ENCODE results near the gene PIP4K2A. TPM values are rescaled to one million over a fixed set of nuclear protein-coding genes. Genes with fewer than 3 reads are reported as not detected.

The PIP4K2A gene
- total and polyA plus RNA-seq, 5 experiments from 2014 or later = 54.3 to 169 (median 77.5) TPM

DNA sequence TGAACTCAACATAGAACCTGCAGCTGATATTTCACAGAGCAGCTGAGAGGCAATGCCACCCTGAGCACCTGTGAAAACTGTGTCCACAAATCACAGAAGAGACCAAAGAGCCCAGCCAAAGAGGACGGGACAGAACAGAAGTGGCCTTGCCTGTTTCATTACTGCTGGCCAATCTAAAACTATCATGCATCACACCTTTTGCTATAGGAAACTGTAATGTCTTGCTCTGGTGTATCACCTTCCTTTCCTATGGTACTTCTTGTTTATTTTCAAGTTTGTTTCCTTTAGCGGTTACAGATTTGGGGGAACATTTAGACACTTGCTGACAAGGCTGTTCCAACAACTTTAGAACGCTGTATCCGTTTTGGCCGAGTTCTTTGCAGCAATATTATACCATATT, 80.3 kb downstream of the PIP4K2A start:
- Mint-ChIP-seq H3K27ac (peak overlapping the region in 9 of 10 donors; percentile 11 to 97 (median 85)), H3K9me3 (peaks cover 0 to 8% (median 0%) of the 10 kb centered on the region in 9 donors), H3K4me3 (peak overlapping the region in 9 of 10 donors; percentile 2 to 71 (median 34)), H3K4me1 (peaks cover 48 to 99% (median 95%) of the 10 kb centered on the region in 4 donors), H3K36me3 (peaks cover 9 to 14% (median 13%) of the 10 kb centered on the region in 3 donors), H3K27me3 (no peaks in the 10 kb centered on the region)
- no peak for ATAC-seq
- POLR2A ChIA-PET = interaction anchor here (1.1 to 6.6 kb wide), 4 partner anchors 12 to 79 kb away, joined by 3 to 33 read pairs (median 16); no protein-coding TSS in a partner anchor
- no peak for DNase-seq

DNA sequence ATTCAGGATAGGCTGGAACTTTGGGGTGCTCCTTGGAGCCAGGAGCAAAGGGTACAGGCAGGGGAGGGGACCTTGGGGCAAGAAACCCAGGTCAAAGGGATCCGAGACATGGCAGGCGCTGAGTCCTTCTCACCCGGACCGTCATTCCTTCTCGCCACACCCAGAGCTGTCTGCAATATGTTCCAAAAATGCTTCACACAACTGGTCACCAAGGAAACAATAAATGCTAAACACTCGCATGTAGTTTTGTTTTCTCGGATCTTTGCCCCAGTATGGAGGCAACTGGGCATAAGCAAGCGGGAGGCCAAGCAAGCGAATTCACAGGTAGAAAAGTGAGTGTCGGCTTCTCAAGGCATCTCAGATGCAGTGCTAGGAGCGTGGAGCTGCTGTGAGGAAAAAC, 80.8 kb downstream of the PIP4K2A start:
- Mint-ChIP-seq H3K27ac (peak overlapping the region; percentile 11 to 97 (median 85)), H3K9me3 (peaks cover 0 to 8% (median 0%) of the 10 kb centered on the region in 9 donors), H3K4me1 (peaks cover 49 to 99% (median 95%) of the 10 kb centered on the region in 4 donors), H3K27me3 (no peaks in the 10 kb centered on the region), H3K36me3 (peaks cover 9 to 14% (median 13%) of the 10 kb centered on the region in 3 donors), H3K4me3 (peak overlapping the region in 7 of 10 donors; percentile 8 to 71 (median 34))
- ATAC-seq (no peak), DNase-seq (no peak)
- POLR2A ChIA-PET = interaction anchor here (1.0 to 6.6 kb wide), 5 partner anchors 10 to 79 kb away, joined by 3 to 33 read pairs (median 4); no protein-coding TSS in a partner anchor

DNA sequence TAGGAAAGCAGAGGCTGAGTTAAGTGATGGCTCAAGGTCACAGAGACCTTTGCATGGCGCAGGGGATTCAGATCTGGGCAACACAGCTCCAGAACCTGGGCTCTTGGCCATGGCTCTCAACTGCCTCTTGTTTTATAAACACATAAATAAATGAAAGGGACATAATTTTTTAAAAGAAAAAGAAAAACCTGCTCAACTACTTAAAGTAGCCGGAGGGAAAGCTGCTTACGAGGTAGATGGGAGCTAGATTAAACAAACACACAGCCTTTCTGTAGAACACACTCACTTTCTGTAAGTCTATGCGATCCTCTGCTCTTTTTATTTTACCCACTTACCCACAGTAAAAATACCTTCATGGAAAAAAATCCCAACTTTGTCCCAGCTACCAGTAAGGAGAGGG, 81.3 kb downstream of the PIP4K2A start:
- ATAC-seq (no peak), DNase-seq (no peak)
- H3K4me3 Mint-ChIP-seq = peak overlapping the region in 3 of 10 donors; percentile 10 to 49 (median 12)
- POLR2A ChIA-PET = interaction anchor here (1.0 to 6.6 kb wide), 4 partner anchors 10 to 80 kb away, joined by 3 to 33 read pairs (median 17); no protein-coding TSS in a partner anchor
- H3K27ac Mint-ChIP-seq = peak overlapping the region; percentile 44 to 97 (median 85)
- H3K9me3 Mint-ChIP-seq = peaks cover 0 to 8% (median 0%) of the 10 kb centered on the region in 9 donors
- H3K36me3 Mint-ChIP-seq = peaks cover 9 to 14% (median 13%) of the 10 kb centered on the region in 3 donors
- no peaks in the 10 kb centered on the region for H3K27me3 Mint-ChIP-seq
- peaks cover 50 to 99% (median 95%) of the 10 kb centered on the region in 4 donors for H3K4me1 Mint-ChIP-seq

DNA sequence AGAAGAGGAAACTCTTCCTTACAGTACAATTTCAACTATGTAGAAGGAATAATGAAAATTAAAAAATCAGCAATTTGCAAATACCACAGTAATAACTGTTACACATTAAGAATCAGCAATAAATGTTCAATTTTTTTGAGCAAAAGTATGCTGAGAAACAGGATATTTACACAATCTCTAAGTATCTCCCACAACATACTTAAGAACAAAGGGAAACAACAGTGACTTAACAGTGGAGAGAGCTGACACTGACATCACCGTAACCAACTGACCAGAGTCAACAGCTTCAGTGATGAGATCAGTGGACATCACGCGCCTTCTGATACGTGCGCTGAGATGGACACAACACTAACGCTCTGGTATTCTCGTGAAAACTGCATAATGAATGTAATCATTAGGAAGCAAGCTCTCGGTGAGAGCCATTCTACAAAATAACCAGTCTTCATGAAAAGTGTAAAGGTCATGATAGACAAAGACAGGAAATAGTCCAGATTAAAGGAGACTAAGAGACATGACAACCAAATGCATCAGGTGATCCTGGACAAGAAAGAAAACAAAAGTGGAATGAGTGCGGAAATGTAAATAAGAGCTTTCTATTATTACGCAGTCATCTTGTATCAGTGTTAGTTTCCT, 82.6 kb downstream of the PIP4K2A start:
- peak overlapping the region; percentile 57 to 98 (median 94) for H3K27ac Mint-ChIP-seq
- DNase-seq = no peak
- POLR2A ChIA-PET = interaction anchor here (0.7 to 6.6 kb wide), 8 partner anchors 9 to 198 kb away, joined by 3 to 33 read pairs (median 4); no protein-coding TSS in a partner anchor
- H3K9me3 Mint-ChIP-seq = peaks cover 0 to 8% (median 0%) of the 10 kb centered on the region in 9 donors
- no peaks in the 10 kb centered on the region for H3K27me3 Mint-ChIP-seq
- peak overlapping the region in 9 of 10 donors; percentile 6 to 73 (median 26) for H3K4me3 Mint-ChIP-seq
- peaks cover 9 to 14% (median 9%) of the 10 kb centered on the region in 3 donors for H3K36me3 Mint-ChIP-seq
- H3K4me1 Mint-ChIP-seq = peaks cover 45 to 98% (median 93%) of the 10 kb centered on the region in 4 donors
- no peak for ATAC-seq

DNA sequence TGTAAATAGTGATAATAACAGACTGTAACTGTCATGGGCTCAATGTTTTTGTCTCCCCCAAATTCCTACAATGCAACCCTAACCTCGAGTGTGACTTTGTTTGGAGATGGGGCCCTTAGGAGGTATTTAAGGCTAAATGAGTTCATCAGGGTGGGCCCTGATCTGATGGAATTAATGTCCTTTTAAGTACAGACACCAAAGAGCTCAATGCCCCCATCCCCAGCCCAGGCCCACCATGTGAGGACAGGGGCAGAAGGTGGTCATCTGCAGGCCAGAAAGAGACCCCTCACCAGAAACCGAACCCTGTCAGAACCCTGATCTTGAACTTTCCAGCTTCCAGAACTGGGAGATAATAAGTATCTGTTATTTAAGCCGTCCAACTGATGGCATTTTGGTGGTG, 83.2 kb downstream of the PIP4K2A start:
- peaks cover 43 to 98% (median 93%) of the 10 kb centered on the region in 4 donors for H3K4me1 Mint-ChIP-seq
- POLR2A ChIA-PET = interaction anchor here (0.9 to 6.6 kb wide), 8 partner anchors 9 to 628 kb away, joined by 3 to 33 read pairs (median 8); partner anchors contain the start of gene DNAJC1
- no peak for ATAC-seq
- H3K36me3 Mint-ChIP-seq = peaks cover 5 to 10% (median 9%) of the 10 kb centered on the region in 3 donors
- peaks cover 0 to 8% (median 0%) of the 10 kb centered on the region in 9 donors for H3K9me3 Mint-ChIP-seq
- DNase-seq = no peak
- peak overlapping the region in 6 of 10 donors; percentile 73 to 89 (median 85) for H3K4me3 Mint-ChIP-seq
- peak overlapping the region; percentile 75 to 98 (median 94) for H3K27ac Mint-ChIP-seq
- H3K27me3 Mint-ChIP-seq = no peaks in the 10 kb centered on the region

DNA sequence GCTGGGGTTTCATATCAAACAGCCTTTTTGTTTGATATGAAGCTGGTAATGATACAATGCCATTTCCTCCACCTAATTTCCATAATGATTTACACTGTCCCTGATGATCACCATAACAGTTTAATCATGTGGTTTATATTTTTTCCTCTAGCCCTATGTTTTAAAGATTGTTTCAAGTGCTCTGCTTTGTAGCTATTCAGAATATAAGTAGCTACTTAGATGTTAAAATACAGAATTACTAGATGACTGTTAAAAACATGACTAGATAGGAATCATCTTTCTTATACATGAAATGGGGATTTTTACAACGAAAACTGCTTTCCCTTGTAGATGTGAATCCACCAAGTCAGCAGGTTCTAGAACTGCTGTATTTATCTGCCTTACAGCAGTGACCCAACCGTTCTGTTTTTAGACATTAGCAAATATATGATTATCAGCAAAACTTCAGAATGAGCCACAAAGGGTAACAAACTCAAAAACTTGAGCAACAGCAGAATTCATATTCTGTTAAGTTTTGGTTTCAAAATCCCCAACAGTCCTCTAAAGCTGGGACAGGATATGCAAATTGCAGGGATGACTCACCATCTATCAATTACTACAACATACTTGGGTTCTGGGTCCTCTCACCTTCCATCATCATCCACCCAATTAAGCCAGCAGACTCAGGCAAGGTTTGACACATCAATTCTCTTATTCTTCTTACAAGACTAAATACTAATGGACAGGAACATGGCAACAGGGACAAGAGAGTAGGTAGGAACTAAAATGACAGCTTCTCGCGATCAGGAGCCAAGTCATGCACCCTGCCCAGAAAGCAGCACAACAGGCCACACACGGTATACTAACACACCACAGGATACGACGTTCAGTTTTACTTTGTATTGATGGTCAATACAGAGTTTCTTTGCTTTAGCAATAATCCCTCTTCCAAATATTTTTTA, 83.9 kb downstream of the PIP4K2A start:
- Mint-ChIP-seq H3K27me3 (no peaks in the 10 kb centered on the region), H3K36me3 (peaks cover under 1 to 8% (median 4%) of the 10 kb centered on the region in 3 donors), H3K27ac (peak overlapping the region; percentile 75 to 98 (median 94)), H3K9me3 (peaks cover 0 to 4% (median 0%) of the 10 kb centered on the region in 9 donors), H3K4me3 (peak overlapping the region; percentile 62 to 89 (median 84)), H3K4me1 (peaks cover 44 to 98% (median 93%) of the 10 kb centered on the region in 4 donors)
- DNase-seq (peak in 3 of 10 donors; percentile 42 to 56 (median 52)), ATAC-seq (peak; percentile 83 to 90)
- POLR2A ChIA-PET = interaction anchor here (0.6 to 6.6 kb wide), 12 partner anchors 9 to 1096 kb away, joined by 3 to 33 read pairs (median 3); partner anchors contain the start of genes DNAJC1, MLLT10 and PIP4K2A

DNA sequence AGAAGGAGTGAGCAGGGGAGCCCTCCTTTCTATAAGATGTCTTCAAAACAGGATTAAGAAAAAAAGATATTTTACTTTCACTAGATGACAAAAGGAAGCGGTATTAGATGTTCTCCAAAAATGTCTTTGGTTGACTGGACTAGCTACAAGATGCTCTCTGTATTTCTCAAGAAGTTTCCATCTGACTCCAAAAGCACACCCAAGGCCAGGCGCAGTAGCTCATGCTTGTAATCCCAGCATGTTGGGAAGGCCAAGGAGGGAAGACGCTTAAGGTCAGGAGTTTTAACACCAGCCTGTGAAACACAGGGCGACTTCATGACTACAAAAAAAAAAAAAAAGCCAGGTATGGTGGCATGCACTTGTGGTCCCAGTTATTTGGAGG, 84.5 kb downstream of the PIP4K2A start:
- POLR2A ChIA-PET = interaction anchor here (0.6 to 6.6 kb wide), 12 partner anchors 10 to 1096 kb away, joined by 3 to 33 read pairs (median 3); partner anchors contain the start of genes MLLT10 and PIP4K2A
- ATAC-seq (peak in 1 of 2 donors; percentile 11), DNase-seq (no peak)
- peak overlapping the region; percentile 75 to 98 (median 94) for H3K27ac Mint-ChIP-seq
- no peaks in the 10 kb centered on the region for H3K27me3 Mint-ChIP-seq
- H3K36me3 Mint-ChIP-seq = peaks cover 0 to 4% (median 0%) of the 10 kb centered on the region in 3 donors
- peaks cover 38 to 98% (median 92%) of the 10 kb centered on the region in 4 donors for H3K4me1 Mint-ChIP-seq
- peak overlapping the region; percentile 62 to 89 (median 84) for H3K4me3 Mint-ChIP-seq
- H3K9me3 Mint-ChIP-seq = peaks cover 0 to 3% (median 0%) of the 10 kb centered on the region in 9 donors

DNA sequence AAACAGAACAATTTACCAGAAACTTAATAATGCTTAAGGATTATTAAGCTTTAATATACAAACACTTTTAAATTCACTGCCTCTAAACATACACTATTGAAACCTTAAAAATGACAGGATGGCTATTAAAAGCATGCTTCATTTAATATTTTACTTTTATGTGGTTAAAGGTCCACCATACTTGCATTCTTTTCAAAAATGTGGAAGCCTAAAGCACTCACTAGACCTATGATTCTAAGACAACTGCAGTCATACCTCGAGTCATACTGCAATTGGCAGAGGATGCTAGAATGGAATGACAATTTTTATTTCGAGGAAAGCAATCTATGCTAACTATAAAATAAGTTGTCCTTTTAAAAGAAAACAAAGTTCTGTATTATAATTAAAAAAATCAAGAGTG, 85.3 kb downstream of the PIP4K2A start:
- H3K36me3 Mint-ChIP-seq = peaks cover 0 to 2% (median 0%) of the 10 kb centered on the region in 3 donors
- H3K4me3 Mint-ChIP-seq = peak overlapping the region in 8 of 10 donors; percentile 24 to 73 (median 59)
- peaks cover 36 to 98% (median 92%) of the 10 kb centered on the region in 4 donors for H3K4me1 Mint-ChIP-seq
- ATAC-seq (no peak), DNase-seq (no peak)
- POLR2A ChIA-PET = interaction anchor here (1.4 to 6.6 kb wide), 5 partner anchors 10 to 53 kb away, joined by 4 to 33 read pairs (median 19); no protein-coding TSS in a partner anchor
- H3K27ac Mint-ChIP-seq = peak overlapping the region; percentile 78 to 97 (median 89)
- H3K27me3 Mint-ChIP-seq = no peaks in the 10 kb centered on the region
- peaks cover 0 to 3% (median 0%) of the 10 kb centered on the region in 9 donors for H3K9me3 Mint-ChIP-seq

DNA sequence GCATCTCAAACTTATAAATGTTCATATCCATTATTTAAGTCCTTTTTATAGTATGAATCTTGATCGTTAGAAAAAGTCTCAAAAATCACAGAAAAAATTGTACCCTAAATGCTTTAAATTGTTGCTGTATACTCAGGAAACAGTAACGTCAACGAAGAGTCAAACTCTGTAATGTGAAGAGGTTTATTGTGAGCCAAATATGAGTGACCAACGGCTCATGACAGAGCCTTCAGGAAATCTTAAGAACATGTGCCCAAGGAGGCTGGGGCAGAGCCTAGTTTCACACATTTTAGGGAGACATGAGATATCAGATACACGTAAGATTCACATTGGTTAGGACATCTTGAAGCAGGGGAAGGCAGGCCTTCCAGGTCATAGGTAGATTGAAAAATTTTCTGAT, 86.1 kb downstream of the PIP4K2A start:
- DNase-seq (no peak), ATAC-seq (no peak)
- Mint-ChIP-seq H3K27ac (peak overlapping the region; percentile 78 to 97 (median 89)), H3K27me3 (no peaks in the 10 kb centered on the region), H3K36me3 (peaks cover 0 to 2% (median 0%) of the 10 kb centered on the region in 3 donors), H3K9me3 (peaks cover 0 to 3% (median 0%) of the 10 kb centered on the region in 9 donors), H3K4me1 (peaks cover 35 to 98% (median 92%) of the 10 kb centered on the region in 4 donors), H3K4me3 (peak overlapping the region in 8 of 10 donors; percentile 24 to 68 (median 60))
- POLR2A ChIA-PET = interaction anchor here (1.3 to 6.6 kb wide), 3 partner anchors 17 to 53 kb away, joined by 3 to 33 read pairs (median 4); no protein-coding TSS in a partner anchor

DNA sequence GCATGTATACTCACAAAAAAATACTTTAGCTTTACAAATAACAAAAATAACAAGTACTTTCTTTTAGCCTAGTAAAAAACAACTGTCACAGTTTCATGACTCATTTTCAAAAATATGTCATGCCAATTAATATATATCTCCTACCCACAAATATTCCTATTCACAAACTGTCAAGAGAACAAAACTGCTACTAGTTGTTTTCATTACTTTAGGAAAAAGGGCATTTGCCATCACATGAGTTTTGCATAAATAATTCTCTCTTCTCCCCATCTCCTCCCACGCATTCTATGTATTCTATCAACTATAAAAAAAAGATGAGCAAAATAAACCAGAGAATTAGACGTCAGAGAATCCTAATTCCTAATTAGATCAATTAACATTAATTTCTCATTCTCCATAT, 87.6 kb downstream of the PIP4K2A start:
- H3K27me3 Mint-ChIP-seq = no peaks in the 10 kb centered on the region
- DNase-seq (no peak), ATAC-seq (no peak)
- POLR2A ChIA-PET = interaction anchor here (0.6 to 5.7 kb wide), 6 partner anchors 10 to 374 kb away, joined by 3 to 38 read pairs (median 4); partner anchors contain the start of gene COMMD3
- peaks cover 0 to 1% (median 0%) of the 10 kb centered on the region in 3 donors for H3K36me3 Mint-ChIP-seq
- peak overlapping the region in 9 of 10 donors; percentile 10 to 49 (median 23) for H3K4me3 Mint-ChIP-seq
- H3K9me3 Mint-ChIP-seq = peaks cover 0 to 3% (median 0%) of the 10 kb centered on the region in 9 donors
- H3K27ac Mint-ChIP-seq = peak overlapping the region; percentile 27 to 96 (median 82)
- peaks cover 41 to 96% (median 93%) of the 10 kb centered on the region in 4 donors for H3K4me1 Mint-ChIP-seq

Data from naive thymus-derived CD8-positive, alpha-beta T cell (primary cell).